Hypothalamus (tissue), 51 donors: ENCODE results near the gene ISG20.

Experiments
- DNase-seq, 51 donors: peaks; one replicate each; lab custom pipeline; 2025; lab: John Stamatoyannopoulos, UW

Gene ISG20

GRCh38 chr15:88638626-88639372, at the start of gene ISG20:
Gene ISG20, plus strand, starts transcription at chr15:88639016. Its CDS starts 351 bp downstream, at chr15:88639367.
- DNase-seq: peak in 48 of 51 donors; percentile 13 to 91 (median 63)

GRCh38 chr15:88590759-88591158, 48.1 kb upstream of the ISG20 start:
- no peak for DNase-seq

- no peak for DNase-seq
Measured at GRCh38 chr15:88591384-88591783, 47.4 kb upstream of the ISG20 start.

GRCh38 chr15:88603885-88604284, 34.9 kb upstream of the ISG20 start:
- no peak for DNase-seq

- peak in 39 of 51 donors; percentile 15 to 82 (median 60) for DNase-seq
Measured at GRCh38 chr15:88604381-88605188, 34.2 kb upstream of the ISG20 start.

GRCh38 chr15:88605189-88606069, 33.4 kb upstream of the ISG20 start:
- peak in 28 of 51 donors; percentile 9 to 57 (median 34) for DNase-seq

GRCh38 chr15:88606070-88606794, 32.6 kb upstream of the ISG20 start:
- DNase-seq: no peak

GRCh38 chr15:88607951-88608350, 30.9 kb upstream of the ISG20 start:
- no peak for DNase-seq

GRCh38 chr15:88608607-88609181, 30.1 kb upstream of the ISG20 start:
- no peak for DNase-seq

GRCh38 chr15:88609344-88610090, 29.3 kb upstream of the ISG20 start:
- no peak for DNase-seq

- no peak for DNase-seq
Measured at GRCh38 chr15:88610701-88611231, 28.1 kb upstream of the ISG20 start.

GRCh38 chr15:88612186-88612796, 26.5 kb upstream of the ISG20 start:
- DNase-seq: no peak

- DNase-seq: no peak
Measured at GRCh38 chr15:88613074-88613944, 25.5 kb upstream of the ISG20 start.

GRCh38 chr15:88615303-88616107, 23.3 kb upstream of the ISG20 start:
- DNase-seq: no peak

GRCh38 chr15:88616240-88616639, 22.6 kb upstream of the ISG20 start:
- DNase-seq: no peak

- no peak for DNase-seq
Measured at GRCh38 chr15:88617031-88617722, 21.6 kb upstream of the ISG20 start.
